Nephron (organoid): Measurements from ENCODE around the gene ZNF70.

Source experiments
- H3K27ac Mint-ChIP-seq, 3 experiments: 2 replicates each; pipeline ENCODE4 v1.8.0; 2020; ENCODE audit warnings: mixed read lengths in 3 of 3, mild to moderate bottlenecking in 2 of 3, moderate library complexity in 1 of 3
- H3K27me3 Mint-ChIP-seq: 2 replicates; pipeline ENCODE4 v1.8.0; 2021; ENCODE audit warnings: low read depth, mild to moderate bottlenecking, moderate library complexity, mixed read lengths
- H3K36me3 Mint-ChIP-seq: 2 replicates; pipeline ENCODE4 v1.8.0; 2020; ENCODE audit warnings: low read depth, mixed read lengths
- H3K4me1 Mint-ChIP-seq: 2 replicates; pipeline ENCODE4 v1.8.0; 2020; ENCODE audit warnings: mixed read lengths
- H3K4me3 Mint-ChIP-seq, 3 experiments: 2 replicates each; pipeline ENCODE4 v1.8.0; 2020; ENCODE audit warnings: mild to moderate bottlenecking in 3 of 3, mixed read lengths in 3 of 3, moderate library complexity in 2 of 3
- H3K9me3 Mint-ChIP-seq: 2 replicates; pipeline ENCODE4 v1.8.0; 2020; ENCODE audit warnings: mixed read lengths
- CTCF ChIP-seq, 3 experiments: fragments of 200-600 bp; sonication (generic); IDR thresholded peaks; one replicate each; pipeline ENCODE4 v1.5.0; 2021; ENCODE audit warnings: antibody characterized with exemption in 3 of 3; ENCODE audit not compliant: unreplicated experiment in 3 of 3

ZNF70 gene

GRCh38 chr22:23781511-23782183, 30.7 kb upstream of the ZNF70 start:
- H3K4me1 Mint-ChIP-seq = peaks cover 18% of the 10 kb centered on the region

GRCh38 chr22:23781065-23781464, 30.2 kb upstream of the ZNF70 start:
- no peaks in the 10 kb centered on the region for H3K9me3 Mint-ChIP-seq
- H3K4me1 Mint-ChIP-seq = peaks cover 17% of the 10 kb centered on the region
- H3K36me3 Mint-ChIP-seq = peaks cover 3% of the 10 kb centered on the region
- H3K27ac Mint-ChIP-seq = peak overlapping the region in 1 of 3 experiments; percentile 51
- TF ChIP-seq CTCF (IDR thresholded peaks at IDR 0.05; ENCODE audit: unreplicated experiment in 3 of 3) = no peak
- no peaks in the 10 kb centered on the region for H3K27me3 Mint-ChIP-seq
- peak overlapping the region in 1 of 3 experiments; percentile 28 for H3K4me3 Mint-ChIP-seq

More at GRCh38 chr22:23781511-23782183, 30.7 kb upstream of the ZNF70 start:
- peak overlapping the region in 1 of 3 experiments; percentile 51 for H3K27ac Mint-ChIP-seq
- H3K9me3 Mint-ChIP-seq = no peaks in the 10 kb centered on the region
- peak overlapping the region in 1 of 3 experiments; percentile 28 for H3K4me3 Mint-ChIP-seq
- no peaks in the 10 kb centered on the region for H3K27me3 Mint-ChIP-seq
- no peak for TF ChIP-seq CTCF (IDR thresholded peaks at IDR 0.05; ENCODE audit: unreplicated experiment in 3 of 3)
- H3K36me3 Mint-ChIP-seq = peaks cover 3% of the 10 kb centered on the region

GRCh38 chr22:23780146-23780748, 29.3 kb upstream of the ZNF70 start:
- H3K4me3 Mint-ChIP-seq = no peak overlapping the region
- H3K27ac Mint-ChIP-seq = no peak overlapping the region
- no peak for TF ChIP-seq CTCF (IDR thresholded peaks at IDR 0.05; ENCODE audit: unreplicated experiment in 3 of 3)

GRCh38 chr22:23779731-23780130, 28.8 kb upstream of the ZNF70 start:
- Mint-ChIP-seq H3K9me3 (no peaks in the 10 kb centered on the region), H3K27me3 (no peaks in the 10 kb centered on the region), H3K4me3 (no peak overlapping the region), H3K27ac (peak overlapping the region in 1 of 3 experiments; percentile 40), H3K4me1 (peaks cover 30% of the 10 kb centered on the region), H3K36me3 (peaks cover 3% of the 10 kb centered on the region)
- no peak for TF ChIP-seq CTCF (IDR thresholded peaks at IDR 0.05; ENCODE audit: unreplicated experiment in 3 of 3)

More at GRCh38 chr22:23780146-23780748, 29.3 kb upstream of the ZNF70 start:
- peaks cover 3% of the 10 kb centered on the region for H3K36me3 Mint-ChIP-seq
- peaks cover 25% of the 10 kb centered on the region for H3K4me1 Mint-ChIP-seq
- no peaks in the 10 kb centered on the region for H3K9me3 Mint-ChIP-seq
- no peaks in the 10 kb centered on the region for H3K27me3 Mint-ChIP-seq

- Mint-ChIP-seq H3K4me1 (peaks cover 33% of the 10 kb centered on the region), H3K27me3 (no peaks in the 10 kb centered on the region), H3K4me3 (no peak overlapping the region), H3K36me3 (peaks cover 3% of the 10 kb centered on the region), H3K9me3 (no peaks in the 10 kb centered on the region), H3K27ac (no peak overlapping the region)
- TF ChIP-seq CTCF (IDR thresholded peaks at IDR 0.05; ENCODE audit: unreplicated experiment in 3 of 3) = no peak
Measured at GRCh38 chr22:23779083-23779482, 28.2 kb upstream of the ZNF70 start.

- H3K27ac Mint-ChIP-seq = no peak overlapping the region
- peaks cover 3% of the 10 kb centered on the region for H3K36me3 Mint-ChIP-seq
- no peak for TF ChIP-seq CTCF (IDR thresholded peaks at IDR 0.05; ENCODE audit: unreplicated experiment in 3 of 3)
- no peaks in the 10 kb centered on the region for H3K9me3 Mint-ChIP-seq
- H3K4me1 Mint-ChIP-seq = peaks cover 36% of the 10 kb centered on the region
- H3K4me3 Mint-ChIP-seq = no peak overlapping the region
- no peaks in the 10 kb centered on the region for H3K27me3 Mint-ChIP-seq
Measured at GRCh38 chr22:23778577-23778900, 27.6 kb upstream of the ZNF70 start.
